T-helper 9 cell (primary cell): ENCODE data around the gene PPBP.

ENCODE experiments used
- DNase-seq: peaks from one replicate; pipeline ENCODE4 v3.0.0-alpha.2; 2020

Gene PPBP

DNA sequence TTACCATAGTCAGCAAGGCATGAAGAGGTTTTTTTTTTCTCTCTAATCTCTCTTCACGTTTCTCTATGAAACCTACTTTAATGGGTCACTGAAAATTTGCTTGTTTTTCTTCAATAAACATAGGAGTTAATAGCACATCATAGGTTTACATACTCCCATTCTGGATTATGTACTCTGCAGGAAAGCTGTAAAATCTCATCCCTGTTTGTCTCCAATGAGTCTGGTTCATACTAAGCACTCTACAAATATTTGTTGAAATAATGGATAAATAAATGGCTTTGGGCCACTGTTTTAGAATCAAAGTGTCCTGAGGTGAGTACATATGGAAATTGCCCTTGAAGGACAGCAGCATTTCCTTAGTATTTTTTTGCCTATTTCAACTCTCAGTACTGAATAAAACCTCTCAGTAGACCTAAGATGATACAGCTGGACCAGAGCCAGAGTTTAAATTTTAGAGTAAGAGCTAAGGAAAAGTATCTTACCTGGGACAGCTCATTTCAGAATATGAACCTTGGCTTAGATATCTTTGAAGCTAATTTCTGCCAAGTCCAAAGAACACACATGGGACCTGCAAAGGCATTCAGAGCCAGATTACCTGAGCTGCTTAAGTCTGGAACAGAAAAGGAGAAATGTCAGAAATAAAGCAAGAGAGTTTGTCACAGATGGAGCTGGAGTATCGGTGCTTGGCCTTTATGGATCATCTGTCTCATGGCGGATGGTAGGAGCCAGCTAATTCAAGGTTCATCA, 40.6 kb downstream of the PPBP start:
- DNase-seq, result no peak

DNA sequence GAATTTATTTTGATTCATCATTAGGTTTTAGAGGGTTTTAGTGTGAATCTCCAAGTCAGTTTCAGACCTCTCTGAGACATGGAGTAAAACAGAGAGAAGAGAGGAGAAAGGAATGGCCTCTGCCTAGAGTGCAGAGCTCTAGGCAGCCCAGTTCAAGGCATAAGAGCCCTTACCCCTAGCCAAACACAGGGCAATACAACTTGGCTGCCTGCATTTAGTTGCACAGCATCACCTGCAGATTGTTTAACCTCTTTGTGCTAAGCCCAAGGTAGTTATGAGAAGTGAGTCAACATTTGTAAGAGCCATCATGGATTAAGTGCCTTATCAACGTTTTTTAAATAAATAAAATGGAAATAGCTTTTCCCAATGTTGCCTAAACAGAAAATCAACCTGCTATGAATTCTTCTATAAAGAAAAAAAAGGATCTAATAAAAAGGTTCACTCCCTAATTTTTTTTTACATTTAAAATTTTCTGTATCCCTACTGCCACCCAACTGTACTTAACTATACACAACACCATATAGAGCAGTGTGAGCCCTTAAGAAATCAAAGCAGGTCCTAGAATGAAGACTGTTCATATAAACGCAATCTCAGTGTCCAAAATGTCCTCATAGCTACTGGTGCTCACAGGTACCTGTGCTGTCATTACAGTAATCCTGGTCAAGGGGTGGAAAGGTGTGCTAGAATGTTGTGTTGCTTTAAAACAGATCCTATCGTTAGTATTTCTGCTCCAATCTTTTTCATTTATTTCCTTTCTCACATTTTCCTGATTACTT, 42.1 kb downstream of the PPBP start:
- DNase-seq, result no peak

DNA sequence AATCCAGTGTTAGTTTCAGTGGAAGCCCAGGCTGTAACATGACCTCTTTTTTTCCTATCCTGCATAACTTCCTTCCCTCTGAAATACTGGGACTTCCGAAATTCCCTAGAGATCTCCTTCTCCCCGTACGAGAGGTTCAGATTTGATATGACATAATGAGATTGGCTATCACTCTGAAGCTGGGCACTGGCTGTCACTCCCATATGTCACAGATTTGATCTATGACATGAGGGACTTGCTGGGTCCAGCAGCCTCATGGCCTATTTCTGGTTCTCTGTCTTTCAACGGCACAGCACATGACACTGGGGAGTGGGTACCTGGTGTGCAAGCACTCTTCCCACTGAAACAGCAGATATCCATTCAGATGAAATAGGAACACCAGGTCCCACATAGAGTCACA, 42.9 kb downstream of the PPBP start:
- no peak for DNase-seq

DNA sequence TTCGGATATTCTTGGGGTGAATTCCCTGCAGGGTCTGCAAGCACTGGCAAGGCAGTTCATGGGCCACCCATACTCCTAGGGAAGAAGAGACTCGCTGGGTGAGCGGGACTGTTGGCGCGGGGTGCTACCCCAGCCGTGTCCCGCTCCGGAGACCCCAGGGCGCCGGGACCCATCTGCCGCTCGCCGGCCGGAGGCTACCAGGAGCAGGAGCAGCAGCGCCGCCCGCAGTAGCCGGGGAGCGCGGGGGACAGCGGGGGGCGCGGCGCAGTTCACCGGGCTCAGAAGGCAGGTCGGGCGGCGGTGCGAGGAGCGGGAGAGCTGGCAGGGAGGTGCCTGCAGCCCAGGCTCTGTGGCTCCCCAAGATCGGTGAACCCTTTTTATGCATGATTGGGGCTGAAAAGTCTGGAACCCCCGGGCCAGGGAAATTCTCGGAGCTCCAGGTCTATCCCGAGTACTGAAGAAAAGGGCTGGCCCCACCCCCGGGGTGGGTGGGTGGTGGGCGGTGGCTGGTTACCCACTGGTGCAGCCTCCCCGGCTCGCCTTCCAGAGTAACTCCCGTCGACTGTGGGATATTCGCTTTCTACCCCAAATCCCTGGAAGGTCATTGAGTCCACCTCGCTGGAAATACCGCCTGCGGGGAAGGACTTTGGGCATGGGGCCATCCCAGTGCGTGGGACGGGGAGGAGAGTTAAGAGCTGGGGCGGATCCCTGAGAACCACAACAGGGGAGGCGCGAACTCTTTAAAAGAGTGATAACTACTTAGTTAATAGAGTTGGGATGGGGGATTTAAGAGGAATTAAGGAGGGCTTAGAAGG, 43.7 kb downstream of the PPBP start:
- no peak for DNase-seq

DNA sequence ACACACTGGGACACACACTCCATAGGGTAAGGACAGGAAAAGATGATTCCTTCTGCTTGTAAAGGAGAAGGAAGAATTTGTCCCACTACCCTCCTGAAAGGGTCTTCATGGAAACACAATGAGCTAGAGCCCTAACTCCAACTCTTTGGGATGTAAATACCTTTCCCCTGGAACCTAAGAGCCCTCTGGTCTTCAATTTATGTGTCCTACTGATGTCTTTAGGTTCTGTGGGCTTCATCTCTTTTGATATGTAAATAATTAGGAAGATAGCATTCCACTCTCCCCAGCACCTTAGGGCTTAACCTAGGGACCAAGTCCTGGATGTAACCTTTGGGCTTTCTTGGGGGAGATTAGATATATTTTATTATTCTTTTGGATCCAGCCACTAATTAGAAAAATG, 44.4 kb downstream of the PPBP start:
- DNase-seq, result no peak

DNA sequence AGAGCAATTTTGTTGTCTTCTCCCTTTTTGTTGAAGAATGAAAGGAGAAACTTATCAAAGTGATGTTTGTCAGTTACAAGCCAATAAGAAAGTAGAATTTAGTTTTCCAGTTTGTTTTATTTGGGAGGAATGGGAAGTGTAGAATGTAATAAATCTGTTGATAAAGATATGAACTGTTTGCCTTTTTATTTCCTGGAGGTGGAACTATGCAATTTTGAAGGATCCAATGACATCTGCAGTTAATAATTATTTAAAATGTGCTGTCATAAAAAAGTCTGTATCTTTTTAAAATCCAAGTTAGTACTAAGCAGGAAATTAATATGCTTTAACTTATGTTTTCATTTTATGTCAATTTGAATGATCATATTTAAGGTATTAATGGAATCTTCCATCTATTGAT, 51.0 kb downstream of the PPBP start:
- DNase-seq, result no peak
